ENCODE measurements around the gene P2RY4.
"Not testable (repeated sequence)": the region's sequence is repeated elsewhere in the genome, so short reads cannot be mapped to it uniquely, and the experiment has no call there.

The P2RY4 gene

DNA sequence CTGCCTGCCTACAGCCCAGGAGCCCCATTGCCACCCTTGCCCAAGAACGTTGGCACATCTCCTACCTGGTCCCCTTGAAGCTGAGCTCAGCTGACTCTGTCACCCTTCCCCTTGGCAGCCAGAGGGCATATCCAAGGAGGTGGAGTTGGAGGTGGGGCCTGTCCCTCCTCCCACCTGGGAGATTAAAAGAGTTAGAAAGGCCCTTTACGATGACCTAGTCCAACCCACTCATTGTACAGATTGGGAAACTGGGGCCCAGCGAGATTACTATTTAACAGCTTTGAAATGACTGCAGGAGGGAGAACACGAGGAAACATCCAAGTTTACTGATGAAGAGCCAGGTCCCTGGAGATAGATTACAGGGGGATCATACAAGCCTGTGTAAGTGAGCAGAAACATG is at the start of gene P2RY4:
Gene P2RY4, minus strand, starts transcription at position 101 of the 400 bp plus-strand sequence. CDS start 580 bp downstream, outside the sequence.
- no peak for DNase-seq

DNA sequence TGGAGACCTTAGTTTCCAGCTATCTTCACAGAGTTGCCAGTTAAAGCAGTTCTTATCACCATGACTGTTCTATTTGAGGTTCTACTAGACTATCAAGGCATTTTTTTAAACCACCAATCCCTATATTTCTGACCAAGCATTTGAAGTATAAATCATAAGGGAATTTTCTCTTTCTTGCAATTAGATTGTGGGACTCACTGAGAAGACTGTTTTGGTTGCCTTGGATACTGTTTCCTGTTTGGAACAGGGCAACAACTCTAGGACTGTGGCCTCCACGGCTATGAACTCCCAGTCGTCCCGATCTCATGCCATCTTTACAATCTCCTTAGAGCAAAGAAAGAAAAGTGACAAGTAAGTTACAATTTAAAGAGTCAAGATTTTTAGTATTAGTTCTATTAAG is 41.7 kb upstream of the P2RY4 start:
- DNase-seq, result peak; percentile 28

- DNase-seq, result no peak
These were observed 33.6 kb upstream of the P2RY4 start for GRCh38 chrX:70293621-70294020.

DNA sequence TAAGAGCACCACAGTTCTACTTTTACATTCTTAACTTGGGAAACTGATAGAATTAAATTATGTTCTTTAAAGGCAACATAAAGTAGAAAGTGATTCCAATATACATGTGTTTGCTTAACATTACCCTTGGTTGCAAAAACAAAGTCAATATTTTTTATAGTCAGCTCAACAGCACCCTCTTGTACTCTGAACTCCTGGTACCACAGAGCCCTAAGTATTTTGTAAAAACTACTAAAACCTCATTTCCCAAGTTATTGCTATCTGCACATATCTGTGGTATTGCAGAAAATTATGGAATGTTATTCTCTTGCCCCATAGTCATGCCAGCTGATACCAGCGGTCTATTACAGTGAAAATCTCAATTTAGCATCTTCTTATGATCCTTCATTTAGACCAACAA is 32.8 kb upstream of the P2RY4 start:
- no peak for DNase-seq

DNA sequence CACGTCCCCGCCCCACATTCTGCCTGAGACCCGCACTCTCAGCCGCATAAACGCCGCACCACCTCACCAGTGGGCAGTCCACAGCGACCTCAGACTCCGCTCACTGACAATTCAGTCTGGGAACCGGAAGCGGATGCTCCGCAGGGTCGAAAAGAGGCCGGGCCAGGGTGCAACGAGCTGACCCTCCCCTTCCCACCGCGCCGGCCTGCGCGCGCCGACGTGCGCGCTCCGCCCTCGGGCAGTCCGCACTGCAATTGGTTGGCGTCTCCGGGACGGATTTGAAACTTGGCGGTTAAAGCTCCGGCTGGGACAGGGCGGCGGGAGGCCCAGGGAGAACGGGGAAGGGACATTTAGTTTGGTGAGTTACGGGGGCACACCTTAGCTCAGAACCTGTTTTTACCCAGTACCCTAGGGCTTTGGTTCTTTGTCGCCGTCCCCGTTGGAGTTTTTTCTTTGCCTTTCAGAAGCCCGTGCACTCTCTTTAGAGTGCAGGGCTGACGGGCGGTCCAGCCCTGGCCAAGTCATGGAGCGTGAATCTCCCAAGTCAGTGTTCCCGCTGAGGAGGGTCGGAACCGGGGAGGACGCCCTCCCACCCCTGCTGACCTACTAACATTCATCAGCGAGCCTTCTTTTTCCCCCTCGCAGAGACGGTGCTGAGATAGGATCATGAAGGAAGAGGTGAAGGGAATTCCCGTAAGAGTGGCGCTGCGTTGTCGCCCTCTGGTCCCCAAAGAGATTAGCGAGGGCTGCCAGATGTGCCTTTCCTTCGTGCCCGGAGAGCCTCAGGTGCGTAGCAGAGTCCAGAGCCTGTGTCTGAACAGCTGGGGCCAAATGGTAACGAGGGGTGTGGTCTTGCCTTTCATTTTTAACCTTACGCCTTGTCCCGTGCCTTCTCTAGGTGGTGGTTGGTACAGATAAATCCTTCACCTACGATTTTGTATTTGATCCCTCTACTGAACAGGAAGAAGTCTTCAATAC is 30.1 kb upstream of the P2RY4 start, which contains the start of the genes KIF4A and PDZD11:
Gene KIF4A, plus strand, starts transcription at position 312 of the 978 bp plus-strand sequence. Its CDS starts 355 bp downstream, at position 667.
Gene PDZD11, minus strand, starts transcription at position 135 of the 978 bp plus-strand sequence. CDS start 586 bp downstream, outside the sequence.
- peak; percentile 75 for DNase-seq

- DNase-seq, result no peak
These were observed 29.3 kb upstream of the P2RY4 start for GRCh38 chrX:70289168-70289792.

DNA sequence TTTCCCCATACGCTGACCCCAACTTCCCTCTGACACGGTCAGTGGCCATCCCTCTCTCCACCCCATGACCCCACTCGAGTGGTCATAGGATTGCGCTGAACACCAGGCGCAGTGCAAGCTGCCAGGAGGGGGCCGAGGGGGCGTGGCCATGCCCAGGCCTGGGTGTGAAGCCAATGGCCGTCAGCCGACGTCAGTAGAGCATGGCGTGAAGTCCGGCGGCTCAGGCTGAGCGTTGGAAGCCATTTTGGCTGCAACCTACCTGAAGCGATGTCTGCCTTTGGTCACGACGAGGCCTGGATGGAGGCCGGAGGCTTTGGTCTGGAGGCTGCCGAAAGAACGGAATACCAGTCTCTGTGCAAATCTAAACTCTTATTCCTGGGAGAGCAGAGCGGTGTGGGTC is 21.9 kb upstream of the P2RY4 start, which contains the start of gene RAB41:
Gene RAB41, plus strand, starts transcription at position 222 of the 400 bp plus-strand sequence. Its CDS starts 46 bp downstream, at position 268.
- DNase-seq, result no peak

DNA sequence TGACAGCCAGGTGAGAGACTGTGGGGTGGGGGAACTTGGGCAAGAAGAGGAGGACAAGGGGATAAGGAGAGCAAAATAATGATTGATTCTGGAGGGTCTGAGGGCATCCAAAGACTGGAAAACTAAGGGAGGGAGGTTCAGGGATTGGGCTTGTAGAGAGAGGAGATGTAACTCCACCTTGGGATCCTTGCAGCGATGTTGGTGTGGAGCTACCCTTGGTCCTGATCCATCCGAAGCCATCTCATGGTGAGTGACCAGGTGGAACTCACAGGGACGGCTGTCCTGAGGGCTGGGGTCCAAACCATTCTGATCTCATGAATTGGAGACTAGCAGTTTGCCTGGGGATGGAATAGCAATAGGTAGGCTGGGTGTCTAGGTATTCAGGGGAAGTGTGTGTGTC is 20.6 kb upstream of the P2RY4 start:
- no peak for DNase-seq

- no peak for DNase-seq
These were observed 19.1 kb upstream of the P2RY4 start for GRCh38 chrX:70279081-70279480.

- not testable (repeated sequence) for DNase-seq
These were observed 14.0 kb upstream of the P2RY4 start for GRCh38 chrX:70274029-70274428.

DNA sequence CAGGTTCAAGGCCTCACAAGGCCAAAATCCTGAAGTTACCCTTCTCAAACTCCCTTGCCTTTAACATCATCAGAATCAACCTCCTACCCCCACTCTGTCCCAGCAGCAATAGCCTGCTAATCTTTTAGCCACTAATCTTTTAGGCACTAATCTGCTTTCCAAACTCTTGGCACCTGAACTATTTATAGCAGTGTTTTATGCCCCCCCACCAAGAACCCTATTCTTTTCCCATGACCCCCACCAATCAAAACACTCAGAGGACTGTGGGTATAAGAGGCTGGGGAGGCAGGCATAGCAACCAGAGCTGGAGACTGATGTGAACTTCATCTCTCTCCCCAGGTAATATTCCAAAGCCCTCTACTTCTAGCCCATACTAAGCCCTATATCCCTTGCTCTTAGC is 8.0 kb upstream of the P2RY4 start, which contains the start of gene ARR3:
Gene ARR3, plus strand, starts transcription at position 301 of the 400 bp plus-strand sequence. CDS start 1,052 bp downstream, outside the sequence.
- no peak for DNase-seq

- DNase-seq, result no peak
These were observed 4.8 kb upstream of the P2RY4 start for GRCh38 chrX:70264784-70265183.

DNA sequence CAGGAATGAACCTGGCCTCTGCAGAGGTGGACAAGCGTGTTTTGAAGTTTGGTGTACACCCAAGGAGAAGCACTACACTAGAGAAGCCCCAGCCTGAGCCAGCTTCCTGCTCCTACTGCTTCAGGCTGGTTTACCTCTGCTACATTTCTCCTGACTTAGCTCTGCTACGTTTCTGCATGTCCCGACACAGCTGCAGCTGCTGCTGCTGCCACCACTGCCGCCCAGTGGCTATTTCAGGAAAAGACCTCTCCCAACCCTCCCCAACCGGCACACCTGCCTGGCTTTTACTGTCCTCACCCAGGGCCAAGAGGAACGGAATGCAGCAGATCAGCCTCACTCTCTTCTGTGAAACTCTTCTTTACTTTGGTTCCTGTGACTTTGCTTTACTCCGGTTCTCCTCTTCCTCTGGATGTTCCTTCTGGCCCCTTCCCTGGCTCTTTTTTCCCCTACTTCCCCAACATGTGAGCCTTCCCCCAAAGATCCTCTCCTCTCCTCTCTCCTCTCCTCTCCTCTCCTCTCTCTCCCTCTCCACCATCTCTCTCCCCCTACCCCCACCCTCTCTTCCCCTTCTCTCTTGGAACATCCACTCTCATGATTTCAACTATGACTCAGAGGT is 3.1 kb upstream of the P2RY4 start:
- DNase-seq, result peak; percentile 27

DNA sequence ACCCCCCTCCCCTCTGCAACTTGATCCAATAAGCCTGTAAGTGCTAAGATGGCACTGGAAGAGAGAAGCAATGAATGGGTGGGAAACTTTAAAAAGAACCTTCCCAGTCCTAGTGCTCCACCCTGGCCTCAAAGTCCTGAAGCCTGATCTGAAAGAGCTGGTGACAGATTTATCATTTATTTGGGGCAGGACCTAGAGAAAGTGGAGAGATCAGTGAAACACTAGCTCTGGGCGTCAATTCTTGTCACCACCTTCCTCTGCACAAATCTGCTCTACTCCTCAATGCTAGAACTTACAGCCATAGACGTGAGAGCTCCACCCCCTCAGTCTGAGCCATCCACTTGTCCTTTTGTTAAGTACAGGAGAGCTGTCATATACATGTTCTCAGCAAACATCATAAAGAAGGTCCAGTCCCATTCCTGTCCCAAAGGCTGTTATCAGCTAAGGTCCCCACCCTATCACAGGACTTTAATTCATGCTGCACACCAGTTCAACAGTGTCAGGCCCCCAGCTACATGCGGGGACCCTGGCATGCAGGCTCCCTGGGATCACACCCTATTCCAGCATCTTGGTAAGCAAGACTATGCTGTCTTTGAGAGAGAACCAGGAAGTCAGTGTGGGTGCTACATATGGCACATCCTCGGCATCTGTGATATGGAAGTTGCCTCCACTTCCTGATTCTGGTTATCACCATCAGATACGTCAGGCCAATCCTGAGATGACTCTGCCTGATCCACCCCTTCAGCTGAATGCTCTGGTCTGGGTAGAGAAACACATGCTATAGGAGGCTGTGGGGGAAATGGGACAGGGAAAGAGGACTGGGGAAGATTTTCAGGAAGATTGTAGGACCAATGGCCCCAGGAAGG is 2.3 kb downstream of the P2RY4 start:
- DNase-seq, result no peak

DNA sequence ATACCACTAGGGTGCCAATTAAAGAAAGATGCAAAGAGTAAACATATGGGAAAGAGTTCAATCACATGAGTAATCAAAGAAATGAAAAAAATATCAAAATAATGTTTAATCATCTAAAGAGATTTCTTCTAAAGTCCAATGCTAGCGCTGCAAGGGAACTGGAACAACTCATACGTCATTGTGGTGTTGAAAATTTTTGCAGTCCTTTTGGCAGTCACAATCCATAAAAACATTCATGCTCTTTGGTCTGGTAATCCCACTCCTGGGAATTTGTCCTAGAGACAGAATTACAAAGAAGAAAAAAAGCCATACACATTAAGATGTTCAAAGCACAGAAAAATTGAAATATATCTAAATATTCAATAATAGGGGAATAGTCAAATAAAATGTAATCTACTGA is 4.6 kb downstream of the P2RY4 start:
- DNase-seq, result no peak

- no peak for DNase-seq
These were observed 5.1 kb downstream of the P2RY4 start for GRCh38 chrX:70254909-70255308.

GRCh38 chrX:70254063-70254400 is 6.0 kb downstream of the P2RY4 start:
- peak; percentile 4 for DNase-seq

- DNase-seq, result peak; percentile 13
These were observed 6.5 kb downstream of the P2RY4 start for GRCh38 chrX:70253377-70254062.

DNA sequence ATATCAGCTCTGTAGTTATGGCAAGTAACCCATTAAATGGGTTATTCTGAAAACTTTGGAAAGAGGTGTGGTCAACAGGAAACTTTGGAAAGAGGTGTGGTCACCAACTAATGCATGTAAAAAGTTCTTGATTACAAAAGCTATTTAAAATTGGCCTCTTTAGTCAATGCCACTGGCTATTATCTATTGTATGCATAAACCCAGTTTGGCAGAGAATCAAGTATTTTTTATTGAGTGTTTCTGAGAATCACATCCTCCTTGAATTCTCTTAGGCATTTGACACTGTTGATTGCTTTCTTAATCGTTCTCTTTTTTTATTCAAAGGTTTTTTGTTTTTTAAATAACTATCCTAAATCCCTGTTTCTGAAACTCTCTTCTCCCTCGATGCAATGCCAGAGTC is 7.5 kb downstream of the P2RY4 start:
- DNase-seq, result no peak

GRCh38 chrX:70247252-70247651 is 12.8 kb downstream of the P2RY4 start:
- no peak for DNase-seq

DNA sequence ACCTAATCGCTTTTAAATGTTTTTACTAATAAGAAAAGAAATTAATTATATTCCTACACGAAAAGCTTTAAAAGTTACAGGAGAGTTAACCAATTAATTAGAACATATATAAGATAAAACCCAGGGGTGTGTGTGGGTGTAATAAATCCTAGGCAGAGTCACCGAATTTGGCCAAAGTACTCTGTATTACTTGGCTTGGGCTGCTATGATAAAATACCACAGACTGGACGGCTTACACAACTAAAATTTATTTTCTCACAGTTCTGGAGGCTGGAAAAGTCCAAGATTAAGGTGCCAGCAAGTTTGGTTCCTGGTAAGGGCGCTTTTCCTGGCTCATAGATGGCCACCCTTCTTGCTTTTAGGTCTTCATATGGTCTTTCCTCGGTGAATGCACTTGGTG is 15.1 kb downstream of the P2RY4 start:
- no peak for DNase-seq

DNA sequence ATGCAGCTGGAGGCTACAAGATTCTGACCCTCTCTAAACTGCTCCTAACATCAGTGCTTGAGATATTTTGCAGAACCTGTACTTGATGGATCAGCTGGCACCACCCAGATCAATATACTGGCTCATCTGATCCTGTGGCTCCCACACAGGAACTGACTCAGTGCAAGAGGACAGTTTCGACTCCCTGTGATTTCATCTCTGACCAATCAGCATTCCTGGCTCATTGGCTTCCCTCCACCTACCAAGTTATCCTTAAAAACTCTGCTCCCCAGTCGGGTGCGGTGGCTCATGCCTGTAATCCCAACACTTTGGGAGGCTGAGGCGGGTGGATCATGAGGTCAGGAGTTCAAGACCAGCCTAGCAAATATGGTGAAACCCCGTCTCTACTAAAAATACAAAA is 16.4 kb downstream of the P2RY4 start:
- not testable (repeated sequence) for DNase-seq

Measured in NCI-H226 (cell line).